ENCODE results near the gene ALDH1A1.

Gene ALDH1A1

DNA sequence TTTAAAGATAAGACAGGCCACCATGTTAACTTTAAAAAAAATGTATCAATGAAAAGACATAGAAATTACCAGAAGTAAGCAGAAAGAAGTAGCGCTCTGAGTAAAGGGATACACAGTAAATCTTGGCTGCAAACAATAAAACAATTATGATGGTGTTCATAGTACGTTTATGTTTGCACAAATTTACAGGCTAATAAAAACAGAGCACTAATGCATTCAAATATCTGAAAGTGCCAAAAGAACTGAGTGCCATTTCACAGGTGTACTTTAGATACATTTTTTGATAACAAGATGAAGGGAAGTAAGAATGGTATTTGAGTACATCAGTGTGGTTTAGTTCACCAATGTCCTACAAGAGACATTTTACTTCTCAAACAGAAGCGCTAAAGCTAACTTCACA is 32.9 kb upstream of the ALDH1A1 start:
- TF ChIP-seq, protein P1, sequence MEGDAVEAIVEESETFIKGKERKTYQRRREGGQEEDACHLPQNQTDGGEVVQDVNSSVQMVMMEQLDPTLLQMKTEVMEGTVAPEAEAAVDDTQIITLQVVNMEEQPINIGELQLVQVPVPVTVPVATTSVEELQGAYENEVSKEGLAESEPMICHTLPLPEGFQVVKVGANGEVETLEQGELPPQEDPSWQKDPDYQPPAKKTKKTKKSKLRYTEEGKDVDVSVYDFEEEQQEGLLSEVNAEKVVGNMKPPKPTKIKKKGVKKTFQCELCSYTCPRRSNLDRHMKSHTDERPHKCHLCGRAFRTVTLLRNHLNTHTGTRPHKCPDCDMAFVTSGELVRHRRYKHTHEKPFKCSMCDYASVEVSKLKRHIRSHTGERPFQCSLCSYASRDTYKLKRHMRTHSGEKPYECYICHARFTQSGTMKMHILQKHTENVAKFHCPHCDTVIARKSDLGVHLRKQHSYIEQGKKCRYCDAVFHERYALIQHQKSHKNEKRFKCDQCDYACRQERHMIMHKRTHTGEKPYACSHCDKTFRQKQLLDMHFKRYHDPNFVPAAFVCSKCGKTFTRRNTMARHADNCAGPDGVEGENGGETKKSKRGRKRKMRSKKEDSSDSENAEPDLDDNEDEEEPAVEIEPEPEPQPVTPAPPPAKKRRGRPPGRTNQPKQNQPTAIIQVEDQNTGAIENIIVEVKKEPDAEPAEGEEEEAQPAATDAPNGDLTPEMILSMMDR (IDR thresholded peaks at IDR 0.05; ENCODE audit: insufficient read depth, low read length, poor library complexity, severe bottlenecking) = no peak
- Histone ChIP-seq H3K36me3 (ENCODE audit: control insufficient read depth, insufficient read depth, low read length) (no peaks in the 10 kb centered on the region), H3K27me3 (replicated peaks; ENCODE audit: control insufficient read depth, insufficient read depth, low read length) (no peaks in the 10 kb centered on the region), H3K4me3 (replicated peaks; ENCODE audit: low read depth, low read length) (no peak overlapping the region)
- no peak for DNase-seq (ENCODE audit: extremely low read depth, insufficient read length)

- Histone ChIP-seq H3K27me3 (replicated peaks; ENCODE audit: control insufficient read depth, insufficient read depth, low read length) (no peaks in the 10 kb centered on the region), H3K4me3 (replicated peaks; ENCODE audit: low read depth, low read length) (no peak overlapping the region), H3K36me3 (ENCODE audit: control insufficient read depth, insufficient read depth, low read length) (no peaks in the 10 kb centered on the region)
- TF ChIP-seq, protein P1 (IDR thresholded peaks at IDR 0.05; ENCODE audit: insufficient read depth, low read length, poor library complexity, severe bottlenecking) = no peak
- no peak for DNase-seq (ENCODE audit: extremely low read depth, insufficient read length)
Observed at GRCh38 chr9:72984991-72985390, 32.1 kb upstream of the ALDH1A1 start.

DNA sequence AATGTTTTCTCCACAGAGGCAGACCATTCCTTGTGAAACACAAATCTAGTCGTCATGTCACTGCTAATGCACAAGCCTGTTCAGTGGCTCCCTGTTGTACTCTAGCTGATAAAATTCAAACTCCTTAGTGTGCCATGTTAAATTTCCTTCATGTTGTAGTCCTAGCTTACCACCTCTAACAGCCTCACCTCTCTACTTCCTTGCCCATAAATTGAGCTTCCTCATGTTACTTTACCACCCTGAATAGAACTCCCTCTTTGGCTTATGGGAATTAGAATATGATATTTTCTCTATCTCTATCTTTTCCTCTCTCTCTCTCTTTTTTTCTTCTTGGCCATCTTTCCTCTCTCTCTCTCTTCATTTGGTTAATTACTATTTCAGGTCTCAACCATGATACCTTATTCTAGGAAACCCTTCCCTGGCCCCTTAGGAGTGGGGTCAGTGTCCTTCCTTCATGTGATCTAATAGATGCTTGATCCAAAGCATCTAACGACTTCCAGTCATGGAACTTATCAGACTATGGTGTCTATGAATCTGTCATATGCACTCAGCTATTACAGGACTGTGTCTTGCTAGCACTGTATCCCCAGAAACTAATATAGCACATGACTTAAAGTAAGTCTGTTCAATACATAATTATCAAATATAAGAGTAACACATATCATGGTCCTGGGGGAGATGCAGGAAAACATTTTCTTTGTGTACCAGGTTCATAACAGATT is 31.5 kb upstream of the ALDH1A1 start:
- H3K27me3 ChIP-seq (replicated peaks; ENCODE audit: control insufficient read depth, insufficient read depth, low read length) = no peaks in the 10 kb centered on the region
- TF ChIP-seq, protein P1 (IDR thresholded peaks at IDR 0.05; ENCODE audit: insufficient read depth, low read length, poor library complexity, severe bottlenecking) = no peak
- no peak for DNase-seq (ENCODE audit: extremely low read depth, insufficient read length)
- no peaks in the 10 kb centered on the region for H3K36me3 ChIP-seq (ENCODE audit: control insufficient read depth, insufficient read depth, low read length)
- H3K4me3 ChIP-seq (replicated peaks; ENCODE audit: low read depth, low read length) = no peak overlapping the region

GRCh38 chr9:72983512-72984225 is 30.8 kb upstream of the ALDH1A1 start:
- no peaks in the 10 kb centered on the region for H3K36me3 ChIP-seq (ENCODE audit: control insufficient read depth, insufficient read depth, low read length)
- no peak overlapping the region for H3K4me3 ChIP-seq (replicated peaks; ENCODE audit: low read depth, low read length)
- TF ChIP-seq, protein P1 (IDR thresholded peaks at IDR 0.05; ENCODE audit: insufficient read depth, low read length, poor library complexity, severe bottlenecking) = no peak
- no peaks in the 10 kb centered on the region for H3K27me3 ChIP-seq (replicated peaks; ENCODE audit: control insufficient read depth, insufficient read depth, low read length)
- DNase-seq (ENCODE audit: extremely low read depth, insufficient read length) = no peak

DNA sequence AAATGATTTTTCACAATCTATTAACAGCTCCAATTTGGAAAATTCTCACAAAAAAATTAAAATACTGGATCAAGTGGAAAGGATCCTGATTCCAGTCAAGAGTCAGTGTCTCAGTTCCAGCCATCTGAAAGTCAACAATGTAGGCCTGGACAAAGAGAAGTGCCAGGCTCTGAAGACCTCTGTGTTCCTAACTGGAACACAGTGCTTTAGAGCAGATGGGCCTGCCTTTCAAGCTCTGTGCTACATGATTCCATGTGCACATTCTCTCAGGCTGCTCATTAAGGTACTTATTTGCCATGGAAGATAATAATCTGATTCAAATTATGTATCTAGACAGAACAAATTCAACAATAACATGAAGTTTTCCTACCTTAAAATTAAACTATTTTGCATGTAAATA is 30.2 kb upstream of the ALDH1A1 start:
- H3K27me3 ChIP-seq (replicated peaks; ENCODE audit: control insufficient read depth, insufficient read depth, low read length) = no peaks in the 10 kb centered on the region
- no peaks in the 10 kb centered on the region for H3K36me3 ChIP-seq (ENCODE audit: control insufficient read depth, insufficient read depth, low read length)
- TF ChIP-seq, protein P1 (IDR thresholded peaks at IDR 0.05; ENCODE audit: insufficient read depth, low read length, poor library complexity, severe bottlenecking) = no peak
- no peak overlapping the region for H3K4me3 ChIP-seq (replicated peaks; ENCODE audit: low read depth, low read length)
- no peak for DNase-seq (ENCODE audit: extremely low read depth, insufficient read length)
